H1 (cell line): ENCODE results near the gene KCTD19. TPM values are rescaled to one million over a fixed set of nuclear protein-coding genes. Genes with fewer than 3 reads are reported as not detected.

Source experiments
- CTCF ChIA-PET: fragments of 300-600 bp; sonication (Branson Sonifier 250); formaldehyde crosslinking; loops from one replicate; lab custom pipeline; 2021; ENCODE audit not compliant: partially characterized antibody; lab: Charles Lee
- POLR2A ChIA-PET: fragments of 300-600 bp; sonication (Branson Sonifier 250); formaldehyde crosslinking; loops from one replicate; lab custom pipeline; 2021; ENCODE audit warnings: inconsistent platforms; ENCODE audit not compliant: partially characterized antibody; lab: Charles Lee
- DNase-seq, 2 experiments: peaks; one replicate each; pipeline versions ENCODE4 v3.0.0 to v3.0.0-alpha.2; 2010 to 2022; ENCODE audit warnings: low spot score in 2 of 2, low read depth in 1 of 2, mixed read lengths in 1 of 2
- FAIRE-seq: peaks from 2 replicates; lab custom pipeline; 2011; peaks lifted over from hg19 to GRCh38; lab: Jason Lieb, UNC
- H2AFZ ChIP-seq: 2 replicates; pipeline ENCODE4 v1.8.1; 2012; ENCODE audit warnings: low read length, inconsistent platforms
- H2AK5ac ChIP-seq: 2 replicates; pipeline ENCODE4 v1.6.1; 2013; ENCODE audit warnings: low read depth, low read length
- H2BK120ac ChIP-seq: replicated peaks from 2 replicates; pipeline ENCODE3; 2013; ENCODE audit warnings: low read depth, low read length, inconsistent platforms
- H2BK12ac ChIP-seq: 2 replicates; pipeline ENCODE4 v1.6.1; 2013; ENCODE audit warnings: low read depth, low read length
- H2BK15ac ChIP-seq: 2 replicates; pipeline ENCODE4 v1.6.1; 2013; ENCODE audit warnings: low read length
- H2BK20ac ChIP-seq: 2 replicates; pipeline ENCODE4 v1.6.1; 2013; ENCODE audit warnings: low read length
- H2BK5ac ChIP-seq: 2 replicates; pipeline ENCODE4 v1.6.1; 2013; ENCODE audit warnings: low read depth, low read length
- H3K14ac ChIP-seq: 2 replicates; pipeline ENCODE4 v1.6.1; 2013; ENCODE audit warnings: inconsistent platforms; ENCODE audit not compliant: insufficient read length
- H3K18ac ChIP-seq: 2 replicates; pipeline ENCODE4 v1.6.1; 2013; ENCODE audit warnings: low read length; ENCODE audit errors: extremely low read depth
- H3K23ac ChIP-seq: 2 replicates; pipeline ENCODE4 v1.6.1; 2013; ENCODE audit warnings: inconsistent platforms; ENCODE audit not compliant: insufficient read length
- H3K23me2 ChIP-seq: 2 replicates; pipeline ENCODE4 v1.6.1; 2013; ENCODE audit warnings: low read depth, low read length
- H3K27ac ChIP-seq: 2 replicates; pipeline ENCODE4 v1.6.1; 2011; ENCODE audit warnings: low read depth, low read length, inconsistent platforms
- H3K27me3 ChIP-seq, 4 experiments: replicated peaks in 1 of 4; 1 replicate in 1 of 4; 2 replicates in 3 of 4; pipeline versions ENCODE4 v1.6.1 to v1.8.1; 2011 to 2013; ENCODE audit warnings: low read length in 3 of 4, mild to moderate bottlenecking in 3 of 4, inconsistent platforms in 2 of 4, mixed read lengths in 2 of 4, moderate library complexity in 1 of 4; ENCODE audit not compliant: control insufficient read depth in 3 of 4, insufficient read depth in 3 of 4; ENCODE audit errors: extremely low read depth in 1 of 4
- H3K36me3 ChIP-seq, 4 experiments: 2 replicates each; pipeline versions ENCODE4 v1.6.1 to v1.8.1; 2011 to 2013; ENCODE audit warnings: mild to moderate bottlenecking in 4 of 4, low read length in 3 of 4, moderate library complexity in 2 of 4, control low read depth in 1 of 4, inconsistent platforms in 1 of 4; ENCODE audit not compliant: insufficient read depth in 4 of 4, control insufficient read depth in 2 of 4
- H3K4ac ChIP-seq: replicated peaks from 2 replicates; pipeline ENCODE3; 2013; ENCODE audit warnings: low read length, low read depth, mixed read lengths, inconsistent platforms; ENCODE audit not compliant: insufficient read length
- H3K4me1 ChIP-seq, 4 experiments: replicated peaks in 1 of 4; 1 replicate in 1 of 4; 2 replicates in 3 of 4; pipeline versions ENCODE4 v1.6.1 to v1.8.1; 2011 to 2013; ENCODE audit warnings: low read length in 3 of 4, inconsistent platforms in 2 of 4, mixed read lengths in 1 of 4; ENCODE audit not compliant: insufficient read depth in 4 of 4, control insufficient read depth in 3 of 4
- H3K4me2 ChIP-seq, 2 experiments: 2 replicates each; pipeline versions ENCODE4 v1.6.1 to v1.8.1; 2011 to 2013; ENCODE audit warnings: low read depth in 2 of 2, low read length in 2 of 2, control low read depth in 1 of 2, inconsistent platforms in 1 of 2, mild to moderate bottlenecking in 1 of 2; ENCODE audit not compliant: insufficient read depth in 1 of 2
- H3K4me3 ChIP-seq, 4 experiments: fragments of 200-600, 300-600 bp in 1 of 4; sonication (generic), shearing (Covaris generic), sonication (Bioruptor Twin) in 1 of 4; 2 replicates each; pipeline versions ENCODE4 v1.5.1 to v1.8.1; 2011 to 2016; ENCODE audit warnings: low read length in 4 of 4, low read depth in 3 of 4, control low read depth in 2 of 4, inconsistent platforms in 2 of 4, mild to moderate bottlenecking in 2 of 4, mixed read lengths in 1 of 4, moderate library complexity in 1 of 4; ENCODE audit not compliant: insufficient read depth in 2 of 4; ENCODE audit errors: extremely low read depth in 1 of 4
- H3K56ac ChIP-seq: replicated peaks from 2 replicates; pipeline ENCODE3; 2013; ENCODE audit warnings: low read depth, mild to moderate bottlenecking, mixed read lengths, low read length, inconsistent platforms; ENCODE audit not compliant: insufficient read length
- H3K79me1 ChIP-seq: 2 replicates; pipeline ENCODE4 v1.6.1; 2013; ENCODE audit warnings: low read depth, low read length, control low read depth
- H3K79me2 ChIP-seq, 2 experiments: 2 replicates each; pipeline versions ENCODE4 v1.6.1 to v1.8.1; 2012 to 2013; ENCODE audit warnings: low read length in 2 of 2, mild to moderate bottlenecking in 2 of 2, inconsistent platforms in 1 of 2; ENCODE audit not compliant: insufficient read depth in 2 of 2, control insufficient read depth in 1 of 2
- H3K9ac ChIP-seq, 4 experiments: replicated peaks in 1 of 4; 1 replicate in 1 of 4; 2 replicates in 3 of 4; pipeline versions ENCODE4 v1.6.1 to v1.8.1; 2011 to 2013; ENCODE audit warnings: low read depth in 3 of 4, low read length in 3 of 4, control low read depth in 2 of 4, mild to moderate bottlenecking in 2 of 4, moderate library complexity in 2 of 4, inconsistent platforms in 1 of 4; ENCODE audit errors: extremely low read depth in 1 of 4
- H3K9me3 ChIP-seq, 2 experiments: 2 replicates each; pipeline versions ENCODE4 v1.6.1 to v1.8.1; 2012 to 2013; ENCODE audit warnings: mild to moderate bottlenecking in 2 of 2, moderate library complexity in 2 of 2, control low read depth in 1 of 2, inconsistent platforms in 1 of 2, low read depth in 1 of 2, low read length in 1 of 2, mixed read lengths in 1 of 2; ENCODE audit not compliant: insufficient read depth in 2 of 2
- H4K20me1 ChIP-seq, 2 experiments: replicated peaks in 1 of 2; 2 replicates each; pipeline versions ENCODE3 to v1.8.1; 2011 to 2013; ENCODE audit warnings: inconsistent platforms in 2 of 2, low read length in 2 of 2, mild to moderate bottlenecking in 1 of 2; ENCODE audit not compliant: insufficient read depth in 2 of 2, control insufficient read depth in 1 of 2
- H4K5ac ChIP-seq: 2 replicates; pipeline ENCODE4 v1.6.1; 2013; ENCODE audit warnings: low read length, low read depth, mixed read lengths, inconsistent platforms; ENCODE audit not compliant: insufficient read length
- H4K8ac ChIP-seq: 2 replicates; pipeline ENCODE4 v1.8.0; 2013; ENCODE audit warnings: mild to moderate bottlenecking, moderate library complexity, low read length, inconsistent platforms; ENCODE audit not compliant: insufficient read depth; ENCODE audit errors: extremely low read depth
- H4K91ac ChIP-seq: replicated peaks from 2 replicates; pipeline ENCODE3; 2013; ENCODE audit warnings: low read length, mixed read lengths, inconsistent platforms; ENCODE audit not compliant: insufficient read length
- HDAC2 ChIP-seq, 2 experiments: fragments of 300-600 bp in 1 of 2; sonication (generic) in 1 of 2; IDR thresholded peaks; 2 replicates each; pipeline ENCODE4 v1.6.1; 2011 to 2012; ENCODE audit warnings: low read depth in 2 of 2, low read length in 2 of 2, mild to moderate bottlenecking in 2 of 2, moderate library complexity in 2 of 2, borderline replicate concordance in 1 of 2, inconsistent platforms in 1 of 2
- JUN ChIP-seq: IDR thresholded peaks from 2 replicates; pipeline ENCODE4 v1.6.1; 2011; ENCODE audit warnings: low read depth, mild to moderate bottlenecking, improper control_type of control experiment, low read length
- POLR2A ChIP-seq, 2 experiments: IDR thresholded peaks; 1 replicate in 1 of 2; 2 replicates in 1 of 2; pipeline ENCODE4 v1.6.1; 2011; ENCODE audit warnings: low read depth in 2 of 2, low read length in 2 of 2, mild to moderate bottlenecking in 2 of 2; ENCODE audit errors: control extremely low read depth in 1 of 2
- RFX5 ChIP-seq: IDR thresholded peaks from 2 replicates; pipeline ENCODE4 v1.6.1; 2011; ENCODE audit warnings: low read depth, low read length, improper control_type of control experiment, borderline replicate concordance
- RNF2 ChIP-seq: fragments of 200-900, 300-1000 bp; sonication (generic); IDR thresholded peaks from 2 replicates; pipeline ENCODE4 v1.7.1; 2016; ENCODE audit warnings: borderline replicate concordance, low read depth, mild to moderate bottlenecking, antibody characterized with exemption, low read length; ENCODE audit not compliant: poor library complexity, severe bottlenecking; ENCODE audit errors: missing control alignments
- SIN3A ChIP-seq, 2 experiments: IDR thresholded peaks in 1 of 2; conservative IDR thresholded peaks in 1 of 2; 2 replicates each; pipeline ENCODE4 v1.6.1; 2011 to 2012; ENCODE audit warnings: low read length in 2 of 2, improper control_type of control experiment in 1 of 2, low read depth in 1 of 2, mild to moderate bottlenecking in 1 of 2
- SP1 ChIP-seq: IDR thresholded peaks from 2 replicates; pipeline ENCODE4 v1.6.1; 2011; ENCODE audit warnings: low read depth, low read length
- TEAD4 ChIP-seq: IDR thresholded peaks from 2 replicates; pipeline ENCODE4 v1.6.1; 2012; ENCODE audit warnings: low read depth, low read length, inconsistent platforms, mixed read lengths
- USF2 ChIP-seq: IDR thresholded peaks from 2 replicates; pipeline ENCODE4 v1.6.1; 2011; ENCODE audit warnings: low read length, improper control_type of control experiment
- WGBS, 2 experiments: shearing (Covaris generic) in 1 of 2; methylation state at CpG; one replicate each; pipeline versions ENCODE4 v1.1.6 to v1.1.7; 2013 to 2015; ENCODE audit warnings: low lambda C conversion rate in 2 of 2, mixed read lengths in 2 of 2, inconsistent platforms in 1 of 2, low coverage in 1 of 2, missing lambda C conversion rate in 1 of 2; ENCODE audit not compliant: insufficient replicate concordance in 2 of 2, insufficient coverage in 1 of 2, insufficient read length in 1 of 2; ENCODE audit errors: extremely low coverage in 1 of 2, missing lambda C conversion rate in 1 of 2; 5-methylcytosine and 5-hydroxymethylcytosine counted together
- polyA plus RNA-seq, 7 experiments: library from polyadenylated mRNA; depleted of rRNA in 3 of 7; stranded (reverse) in 5 of 7; unstranded in 2 of 7; fragments of >200 nt in 5 of 7; fragments of 200-250 nt in 2 of 7; gene quantifications; 1 replicate in 5 of 7; 2 replicates in 1 of 7; 4 replicates in 1 of 7; pipeline versions ENCODE4 v1.2.1 to v1.2.3, GENCODE V29; 2011 to 2013; ENCODE audit warnings: missing spikeins in 2 of 7, mixed read lengths in 2 of 7
- total RNA-seq: library from RNA; stranded (reverse); fragmentation: NEBNext Ultra II Directional; extraction: Animal tissue kit (Norgen Biotek cat#: 25700); gene quantifications from 2 replicates; pipeline ENCODE4 v1.2.1, GENCODE V29; 2021

Gene KCTD19
- total and polyA plus RNA-seq, 2 of the 8 experiments (the other 6 are each of a cell fraction or from before 2014, with no cell fraction given), result 0.06 to 0.24 TPM

- no peaks in the 10 kb centered on the region for H3K9me3 ChIP-seq
- H2AFZ ChIP-seq, result no peak overlapping the region
- no peaks in the 10 kb centered on the region for H3K36me3 ChIP-seq
- H3K4me2 ChIP-seq, result no peak overlapping the region
- H3K23ac ChIP-seq, result no peak overlapping the region
- ChIA-PET POLR2A (interaction anchor here (1.0 to 2.8 kb wide), 5 partner anchors 11 to 33 kb away, joined by 3 to 12 read pairs (median 4); partner anchors contain the start of genes FHOD1 and SLC9A5), CTCF (interaction anchor here (0.6 to 10.5 kb wide), 27 partner anchors 9 to 199 kb away, joined by 3 to 217 read pairs (median 5); partner anchors contain the start of genes ATP6V0D1, FHOD1, KCTD19 and LRRC36)
- WGBS, 2 experiments, result 89% methylated on average over 13 of the region's 14 CpGs; no CpG with 5 or more reads in 1 of the 2 experiments
- no peak overlapping the region for H4K5ac ChIP-seq
- H3K27me3 ChIP-seq, result peaks cover 0 to 15% (median 12%) of the 10 kb centered on the region in 4 experiments; a peak in 5 of 7 replicates
- no peak overlapping the region for H2BK20ac ChIP-seq
- H3K4me1 ChIP-seq, result peaks cover 0 to 2% (median 0%) of the 10 kb centered on the region in 4 experiments; a peak in 1 of 7 replicates
- H3K14ac ChIP-seq, result no peak overlapping the region
- no peaks in the 10 kb centered on the region for H3K79me2 ChIP-seq
- peaks cover 2 to 9% of the 10 kb centered on the region in 2 experiments for H4K20me1 ChIP-seq
- no peak overlapping the region for H3K4ac ChIP-seq
- no peak overlapping the region for H3K9ac ChIP-seq
- H4K91ac ChIP-seq, result no peak overlapping the region
- H2BK5ac ChIP-seq, result no peak overlapping the region
- H4K8ac ChIP-seq, result no peak overlapping the region
- H3K4me3 ChIP-seq, result no peak overlapping the region
- peaks cover 4% of the 10 kb centered on the region; the same call in 1 of the 2 replicates for H3K23me2 ChIP-seq
- H2BK15ac ChIP-seq, result no peak overlapping the region
- DNase-seq (no peak), FAIRE-seq (no peak)
- H3K56ac ChIP-seq, result no peak overlapping the region
- H2BK12ac ChIP-seq, result no peak overlapping the region
- no peak overlapping the region for H3K18ac ChIP-seq
- H3K27ac ChIP-seq, result no peak overlapping the region
- no peak overlapping the region for H2AK5ac ChIP-seq
- no peak overlapping the region for H2BK120ac ChIP-seq
- no peaks in the 10 kb centered on the region for H3K79me1 ChIP-seq
- TF ChIP-seq JUN (no peak), RNF2 (no peak), POLR2A (IDR thresholded peaks at IDR 0.05; ENCODE audit: control extremely low read depth in 1 of 2, low read depth in 2 of 2, low read length in 2 of 2) (no peak), SIN3A (conservative IDR thresholded peaks at IDR 0.05 in 1 of 2, IDR thresholded peaks at IDR 0.05 in 1 of 2; ENCODE audit: low read depth in 1 of 2, low read length in 2 of 2) (no peak), TEAD4 (no peak), RFX5 (no peak), USF2 (no peak), HDAC2 (IDR thresholded peaks at IDR 0.05; ENCODE audit: borderline replicate concordance in 1 of 2, low read depth in 2 of 2, low read length in 2 of 2) (no peak), SP1 (no peak)
Observed at GRCh38 chr16:67281536-67282446, 44.8 kb downstream of the KCTD19 start.
